NCI-H2029 (cell line): ENCODE results near the gene CSTF2T.

Experiments used
- DNase-seq: peaks from one replicate; lab custom pipeline; 2025; lab: John Stamatoyannopoulos, UW

CSTF2T gene, protein sequence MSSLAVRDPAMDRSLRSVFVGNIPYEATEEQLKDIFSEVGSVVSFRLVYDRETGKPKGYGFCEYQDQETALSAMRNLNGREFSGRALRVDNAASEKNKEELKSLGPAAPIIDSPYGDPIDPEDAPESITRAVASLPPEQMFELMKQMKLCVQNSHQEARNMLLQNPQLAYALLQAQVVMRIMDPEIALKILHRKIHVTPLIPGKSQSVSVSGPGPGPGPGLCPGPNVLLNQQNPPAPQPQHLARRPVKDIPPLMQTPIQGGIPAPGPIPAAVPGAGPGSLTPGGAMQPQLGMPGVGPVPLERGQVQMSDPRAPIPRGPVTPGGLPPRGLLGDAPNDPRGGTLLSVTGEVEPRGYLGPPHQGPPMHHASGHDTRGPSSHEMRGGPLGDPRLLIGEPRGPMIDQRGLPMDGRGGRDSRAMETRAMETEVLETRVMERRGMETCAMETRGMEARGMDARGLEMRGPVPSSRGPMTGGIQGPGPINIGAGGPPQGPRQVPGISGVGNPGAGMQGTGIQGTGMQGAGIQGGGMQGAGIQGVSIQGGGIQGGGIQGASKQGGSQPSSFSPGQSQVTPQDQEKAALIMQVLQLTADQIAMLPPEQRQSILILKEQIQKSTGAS

GRCh38 chr10:51699475-51700227, at the start of gene CSTF2T:
TSS of gene CSTF2T (minus strand) at chr10:51699595. CDS start at chr10:51699549, 46 bp downstream.
- DNase-seq = peak; percentile 55

- no peak for DNase-seq
Measured at GRCh38 chr10:51748959-51749358, 49.6 kb upstream of the CSTF2T start.

DNA sequence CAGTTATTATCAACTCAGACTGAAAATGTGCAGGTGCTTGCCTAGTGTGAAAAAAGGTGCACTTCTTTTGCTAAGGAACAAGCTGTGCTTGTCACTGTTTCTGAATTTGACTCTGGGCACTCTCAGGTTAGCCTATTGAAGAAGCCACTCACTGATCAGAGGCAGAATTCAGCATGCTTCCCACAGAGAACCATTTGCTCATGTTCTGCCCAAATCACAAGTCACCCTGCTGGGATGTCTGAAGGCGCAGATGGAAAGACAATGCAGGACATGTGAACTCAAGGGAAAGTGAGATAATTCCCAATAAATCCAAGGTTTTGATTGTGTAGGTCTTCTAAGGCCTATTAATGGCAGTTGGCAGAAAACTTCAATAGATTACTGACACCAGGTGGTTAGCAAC, 47.8 kb upstream of the CSTF2T start:
- no peak for DNase-seq

DNA sequence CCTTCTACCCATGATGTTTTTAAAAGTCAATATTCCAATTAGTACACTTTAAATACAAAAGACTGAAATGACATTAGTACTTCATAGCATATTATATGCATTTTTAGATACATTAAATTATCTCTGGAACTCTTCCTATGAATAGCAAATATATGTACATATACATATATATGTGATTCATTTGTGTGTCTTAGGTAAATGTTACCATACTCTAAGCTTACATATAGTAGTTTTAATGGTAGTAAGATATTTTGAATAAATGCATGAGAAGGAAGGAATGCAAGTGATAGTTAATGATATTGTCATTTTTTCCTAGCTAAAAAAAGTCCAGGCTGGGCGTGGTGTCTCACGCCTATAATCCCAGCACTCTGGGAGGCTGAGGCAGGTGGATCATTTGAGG, 46.0 kb upstream of the CSTF2T start:
- DNase-seq = no peak

DNA sequence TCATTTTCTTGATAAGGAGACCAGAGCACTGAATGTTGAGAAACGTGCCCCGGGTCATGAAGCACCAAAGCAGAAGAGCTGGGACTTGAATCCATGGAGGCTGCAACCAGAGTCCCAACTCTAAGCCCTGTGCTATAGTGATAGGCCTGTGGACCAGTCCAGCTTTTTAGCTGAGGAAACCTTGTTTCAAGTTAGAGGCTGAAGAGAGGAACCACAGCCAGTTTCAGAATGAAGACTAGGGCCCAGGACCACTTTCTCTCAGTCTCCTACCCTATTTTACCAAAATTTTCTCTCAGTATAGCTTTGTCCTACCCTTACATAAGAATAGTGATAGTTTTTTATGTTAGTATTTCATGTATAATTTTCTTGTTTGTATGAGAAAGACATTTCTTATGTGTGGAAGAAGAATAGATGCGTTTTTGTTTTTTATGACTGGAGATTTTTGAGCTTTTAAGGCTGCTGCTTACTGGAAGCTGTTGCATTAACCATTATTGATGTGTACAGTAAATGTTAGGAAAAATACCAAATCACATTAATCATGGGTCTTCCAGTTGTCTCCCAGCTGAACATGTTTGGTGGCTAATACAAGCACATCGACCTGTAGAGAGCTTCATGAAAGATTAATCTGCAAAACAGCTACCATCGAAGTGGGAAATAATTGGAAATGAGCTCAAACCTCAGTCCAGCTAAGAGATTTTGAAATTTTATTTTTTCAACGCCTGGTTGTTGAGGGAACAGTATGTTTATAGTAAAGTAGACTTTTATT, 45.0 kb upstream of the CSTF2T start:
- DNase-seq = no peak

DNA sequence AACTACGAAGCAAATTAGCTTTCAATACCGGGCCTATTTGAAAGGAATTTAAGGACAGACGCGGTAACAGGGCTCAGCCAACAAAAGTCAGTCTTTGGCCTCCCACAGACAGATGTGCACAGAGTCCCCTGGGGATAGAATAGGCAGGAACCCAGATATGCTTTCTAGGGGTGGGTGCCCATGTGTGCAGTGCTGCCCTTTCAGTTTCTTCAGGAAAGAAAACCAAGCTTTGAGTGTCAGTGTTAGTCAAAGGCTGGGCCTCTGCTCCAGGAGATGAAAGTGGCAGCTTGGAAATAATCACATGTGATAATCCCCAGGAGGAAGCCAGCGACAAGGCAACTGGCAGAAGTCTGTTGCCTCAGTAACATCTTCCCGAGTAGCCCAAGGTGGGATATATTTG, 43.8 kb upstream of the CSTF2T start:
- no peak for DNase-seq

DNA sequence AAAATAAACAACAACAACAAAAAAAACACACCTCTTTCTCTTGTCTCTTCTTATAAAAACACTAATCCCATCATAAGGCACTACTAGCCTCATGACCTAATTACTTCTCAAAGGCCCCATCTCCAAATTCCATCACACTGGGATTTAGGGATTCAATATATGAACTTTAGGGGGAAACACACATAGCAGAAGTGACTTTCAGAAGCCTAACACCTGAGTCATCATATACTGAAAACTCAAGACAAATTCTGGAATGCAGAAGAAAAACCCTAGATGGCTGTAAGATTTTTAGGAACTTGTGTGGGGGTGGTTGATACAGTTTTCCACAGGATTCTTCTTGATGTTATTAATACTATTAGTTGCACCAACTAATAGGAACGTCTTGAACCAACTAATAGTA, 33.7 kb upstream of the CSTF2T start:
- no peak for DNase-seq

- no peak for DNase-seq
Measured at GRCh38 chr10:51729822-51730555, 30.6 kb upstream of the CSTF2T start.

GRCh38 chr10:51724038-51724437, 24.6 kb upstream of the CSTF2T start:
- DNase-seq = no peak

GRCh38 chr10:51718804-51719291, 19.5 kb upstream of the CSTF2T start:
- no peak for DNase-seq

DNA sequence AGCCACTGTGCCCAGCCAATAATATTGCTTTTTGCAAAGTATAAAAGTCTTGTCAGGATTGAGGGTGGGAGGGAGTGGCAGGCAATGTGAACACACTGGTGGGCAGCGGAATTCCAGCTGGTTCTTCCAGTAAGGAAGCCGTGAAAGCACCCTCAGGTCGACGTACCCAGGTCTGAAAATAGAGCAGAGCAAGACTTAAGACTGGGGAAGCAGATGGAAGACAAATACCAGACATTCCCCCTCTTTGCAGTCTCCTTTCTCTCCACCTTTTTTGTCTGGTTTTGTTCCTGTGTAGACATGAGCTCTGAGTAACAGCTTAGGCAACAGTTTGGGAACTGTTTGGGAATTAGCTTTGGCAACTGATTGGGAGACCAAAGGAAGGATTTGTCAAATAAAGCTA, 17.6 kb upstream of the CSTF2T start:
- DNase-seq = no peak

DNA sequence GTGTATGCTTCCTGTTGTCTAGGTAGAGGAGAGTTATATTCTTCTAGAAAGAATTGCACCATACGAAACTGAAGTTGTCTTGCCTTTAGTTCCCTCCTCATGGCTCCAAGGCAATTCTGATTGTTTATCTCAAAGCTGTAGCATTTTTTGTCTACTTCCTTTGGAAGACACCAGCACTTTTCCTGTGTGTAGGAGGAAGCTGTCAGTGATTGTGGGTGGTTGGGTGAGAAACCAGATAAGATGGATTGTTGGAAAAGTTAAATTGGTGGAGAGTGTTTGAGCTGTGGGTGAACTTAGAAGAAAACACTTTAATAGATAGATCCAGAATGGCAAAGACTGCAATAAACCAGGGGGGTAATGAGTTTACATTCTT, 12.1 kb upstream of the CSTF2T start:
- no peak for DNase-seq

GRCh38 chr10:51709324-51709972, 10.1 kb upstream of the CSTF2T start:
- DNase-seq = no peak

DNA sequence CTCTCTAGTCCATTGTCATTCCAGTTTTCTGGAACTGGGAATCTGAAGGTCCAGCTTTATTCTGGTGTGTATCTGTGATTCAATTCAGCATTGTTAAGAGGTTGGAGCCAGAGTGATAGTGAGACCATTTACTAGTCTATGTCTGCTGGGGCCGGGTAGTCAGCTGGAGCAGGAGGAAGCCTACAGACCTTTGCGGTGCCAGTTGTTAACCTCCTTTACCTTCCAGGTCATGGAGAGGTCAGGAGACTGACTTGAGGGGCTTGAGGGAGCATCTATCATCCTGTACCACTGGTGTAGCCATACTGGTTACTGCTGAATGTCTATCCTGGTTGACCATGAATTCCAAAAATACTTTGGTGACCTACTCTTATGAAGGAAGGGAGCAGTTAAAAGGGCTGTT, 9.2 kb upstream of the CSTF2T start:
- DNase-seq = no peak

GRCh38 chr10:51707821-51708424, 8.5 kb upstream of the CSTF2T start:
- no peak for DNase-seq

DNA sequence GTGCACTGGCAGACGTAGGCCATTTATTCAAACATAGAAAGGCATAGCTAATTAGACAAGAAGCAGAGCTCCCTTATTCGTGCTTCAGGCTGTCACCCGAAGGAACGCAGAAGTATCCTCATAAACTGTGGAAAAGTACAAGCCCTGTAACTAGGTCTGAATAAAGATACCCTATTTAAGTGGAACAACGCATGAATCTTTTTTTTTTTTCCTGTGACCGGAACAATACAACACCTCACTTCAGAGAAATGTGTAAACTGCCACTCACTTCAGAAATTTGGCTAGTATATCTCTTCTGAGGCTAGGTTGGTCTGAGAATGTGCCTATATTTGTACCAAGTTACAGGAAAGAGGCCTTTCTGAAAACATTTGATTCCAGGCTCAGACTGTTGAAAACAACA, 8.0 kb upstream of the CSTF2T start:
- DNase-seq = no peak

DNA sequence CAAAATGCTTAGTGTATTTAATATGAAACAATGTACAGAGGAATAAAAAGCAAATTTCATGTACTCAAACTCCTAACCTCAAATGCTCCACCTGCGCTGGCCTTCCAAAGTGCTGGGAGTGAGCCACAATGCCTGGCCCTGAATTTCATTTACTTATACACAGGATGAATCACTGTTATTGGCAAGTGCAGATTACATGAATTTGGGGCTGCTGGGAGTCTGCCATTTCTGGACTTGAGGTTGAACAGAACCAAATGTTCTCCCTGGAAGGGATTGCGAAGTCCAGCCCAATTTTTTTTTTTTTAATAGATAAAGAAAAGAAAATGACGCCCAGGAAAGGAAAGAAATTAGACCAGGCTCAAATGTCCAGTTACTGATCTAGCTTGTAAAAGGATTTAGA, 6.8 kb upstream of the CSTF2T start:
- no peak for DNase-seq

DNA sequence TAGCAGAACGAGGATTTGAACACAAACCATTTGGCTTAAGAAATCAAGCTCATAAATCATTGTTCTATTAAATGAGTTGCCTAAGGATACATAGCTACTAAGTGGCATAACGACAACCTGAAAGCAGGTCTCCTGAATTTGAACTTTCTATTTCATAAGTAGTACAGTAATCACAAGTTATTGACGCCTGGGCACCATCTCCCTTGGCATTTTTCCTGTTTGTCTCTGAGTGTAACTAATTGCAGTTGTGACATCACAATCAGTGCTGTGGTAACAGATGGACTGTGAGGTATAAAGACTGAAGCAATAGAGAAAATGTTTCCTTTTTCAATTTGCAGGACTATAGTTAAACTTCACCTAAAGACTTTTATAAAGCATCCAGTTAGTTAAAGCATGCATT, 6.4 kb upstream of the CSTF2T start:
- DNase-seq = no peak

DNA sequence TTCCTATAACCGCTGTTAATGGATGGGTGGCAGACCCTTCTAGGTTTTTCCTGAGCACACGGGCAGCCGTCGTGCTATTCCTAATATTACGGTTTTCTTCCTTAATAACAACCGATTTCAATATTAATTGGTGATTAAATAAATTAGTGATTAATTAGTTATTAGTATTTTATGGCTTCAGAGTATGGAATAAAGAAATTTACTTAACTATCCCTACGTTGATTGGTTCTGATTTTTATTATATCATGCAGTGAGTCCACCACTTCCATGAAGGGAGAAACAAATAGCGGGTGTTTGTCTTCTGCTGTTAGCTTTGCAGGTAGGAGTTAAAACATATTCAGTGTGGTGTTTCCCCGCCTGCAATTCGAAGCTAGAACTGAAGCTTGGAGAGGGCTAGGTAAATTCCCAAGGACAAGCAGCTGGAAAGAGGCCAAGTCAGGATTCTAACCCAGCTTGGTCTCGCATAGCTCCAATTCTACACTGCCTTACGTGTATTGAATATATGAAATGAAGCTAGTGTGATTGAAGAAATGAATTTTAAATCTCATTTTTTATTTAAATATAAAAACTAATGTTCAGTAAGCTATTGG, 928 bp upstream of the CSTF2T start:
- no peak for DNase-seq

- DNase-seq = no peak
Measured at GRCh38 chr10:51699145-51699474, 285 bp downstream of the CSTF2T start.
